Measurements from ENCODE around the gene HRH3. TPM values are rescaled to one million over a fixed set of nuclear protein-coding genes. Genes with fewer than 3 reads are reported as not detected.

HRH3 gene
- total and polyA plus RNA-seq, 9 donors: not detected

DNA sequence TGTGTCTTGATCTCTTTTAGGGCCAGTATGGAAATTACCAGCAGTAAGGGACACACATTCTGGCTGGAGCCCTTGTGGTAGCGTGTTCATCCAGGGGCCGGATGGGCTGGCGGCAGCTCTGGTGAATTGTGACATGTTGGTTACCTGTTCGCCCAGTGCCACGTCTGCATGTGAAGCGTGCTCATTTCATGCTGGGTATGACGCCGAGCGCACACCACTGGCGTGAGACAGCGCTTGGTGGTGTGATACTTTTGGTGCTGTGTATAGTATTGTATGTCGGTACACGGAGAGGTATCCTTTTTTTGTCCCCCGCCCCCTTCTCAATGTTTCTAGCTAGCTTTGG, 40.9 kb downstream of the HRH3 start:
- Histone ChIP-seq H3K27me3 (no peaks in the 10 kb centered on the region), H3K9me3 (no peaks in the 10 kb centered on the region), H3K4me3 (no peak overlapping the region), H3K36me3 (no peaks in the 10 kb centered on the region), H3K27ac (no peak overlapping the region), H3K4me1 (ENCODE audit: insufficient read depth) (peaks cover 3% of the 10 kb centered on the region)
- 95 to 98% (median 96%) methylated on average over 14 of the region's 14 CpGs for WGBS, 3 donors
- intact Hi-C loops (cut with DNase I): no loop called here
- DNase-seq: no peak
- TF ChIP-seq CTCF (IDR thresholded peaks at IDR 0.05): no peak
- no peak for TF ChIP-seq POLR2A (IDR thresholded peaks at IDR 0.05)
- no peak for TF ChIP-seq EP300 (IDR thresholded peaks at IDR 0.05)

- Histone ChIP-seq H3K27ac (no peak overlapping the region), H3K4me3 (no peak overlapping the region), H3K36me3 (no peaks in the 10 kb centered on the region), H3K27me3 (no peaks in the 10 kb centered on the region), H3K9me3 (no peaks in the 10 kb centered on the region), H3K4me1 (ENCODE audit: insufficient read depth) (no peaks in the 10 kb centered on the region)
- 87 to 94% (median 90%) methylated on average over 19 of the region's 19 CpGs for WGBS, 3 donors
- DNase-seq: no peak
- intact Hi-C loops (cut with DNase I): no loop called here
- TF ChIP-seq CTCF (IDR thresholded peaks at IDR 0.05) (no peak), EP300 (IDR thresholded peaks at IDR 0.05) (no peak), POLR2A (IDR thresholded peaks at IDR 0.05) (no peak)
Measured at GRCh38 chr20:62178316-62179161, 41.5 kb downstream of the HRH3 start.

GRCh38 chr20:62177307-62177706, 42.8 kb downstream of the HRH3 start:
- no peaks in the 10 kb centered on the region for H3K27me3 ChIP-seq
- no peak overlapping the region for H3K4me3 ChIP-seq
- 87 to 88% (median 87%) methylated on average over 9 of the region's 9 CpGs for WGBS, 3 donors
- intact Hi-C loops (cut with DNase I): no loop called here
- no peaks in the 10 kb centered on the region for H3K4me1 ChIP-seq (ENCODE audit: insufficient read depth)
- H3K9me3 ChIP-seq: no peaks in the 10 kb centered on the region
- no peak overlapping the region for H3K27ac ChIP-seq
- no peaks in the 10 kb centered on the region for H3K36me3 ChIP-seq
- TF ChIP-seq POLR2A (IDR thresholded peaks at IDR 0.05) (no peak), CTCF (IDR thresholded peaks at IDR 0.05) (no peak), EP300 (IDR thresholded peaks at IDR 0.05) (no peak)
- no peak for DNase-seq

DNA sequence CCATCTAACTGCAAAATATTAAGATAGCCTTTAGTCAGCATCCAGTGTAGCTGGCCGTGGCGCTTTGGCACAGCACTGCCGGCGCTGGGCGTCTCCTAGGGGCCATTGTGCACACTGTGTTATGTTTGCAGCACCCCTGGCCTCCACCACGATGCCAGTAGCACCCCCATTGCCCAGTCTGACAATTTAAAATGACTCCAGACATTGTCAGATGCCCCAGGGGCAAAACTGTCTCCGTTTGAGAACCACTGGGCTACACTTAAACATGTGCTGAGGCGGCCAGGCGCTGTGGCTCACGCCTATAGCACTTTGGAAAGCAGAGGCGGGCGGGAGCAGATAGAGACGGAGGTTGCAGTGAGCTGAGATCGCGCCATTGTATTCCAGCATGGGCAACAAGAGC, 43.2 kb downstream of the HRH3 start:
- H3K27ac ChIP-seq: no peak overlapping the region
- H3K36me3 ChIP-seq: no peaks in the 10 kb centered on the region
- no peaks in the 10 kb centered on the region for H3K9me3 ChIP-seq
- no peak overlapping the region for H3K4me3 ChIP-seq
- WGBS, 3 donors: 88 to 94% (median 89%) methylated on average over 15 of the region's 15 CpGs
- no peaks in the 10 kb centered on the region for H3K4me1 ChIP-seq (ENCODE audit: insufficient read depth)
- no peak for DNase-seq
- no peak for TF ChIP-seq CTCF (IDR thresholded peaks at IDR 0.05)
- TF ChIP-seq POLR2A (IDR thresholded peaks at IDR 0.05): no peak
- no peak for TF ChIP-seq EP300 (IDR thresholded peaks at IDR 0.05)
- H3K27me3 ChIP-seq: no peaks in the 10 kb centered on the region
- intact Hi-C loops (cut with DNase I): no loop called here

Measured in ovary (tissue), 9 donors.